Prostate gland (tissue), 2 donors: ENCODE data around the gene TTC16. TPM values are rescaled to one million over a fixed set of nuclear protein-coding genes. Genes with fewer than 3 reads are reported as not detected.

Source experiments
- DNase-seq: peaks from one replicate; pipeline ENCODE4 v3.0.0-alpha.2; 2019; ENCODE audit warnings: low spot score
- H3K27ac ChIP-seq, 2 donors: fragments of 200-600 bp; sonication (generic); 2 replicates each; pipeline ENCODE4 v1.5.1; 2017 to 2019
- H3K27me3 ChIP-seq: fragments of 200-600 bp; sonication (generic); replicated peaks from 2 replicates; pipeline ENCODE4 v1.5.1; 2019; ENCODE audit not compliant: insufficient read depth
- H3K36me3 ChIP-seq, 2 donors: fragments of 200-600 bp; sonication (generic); 1 replicate in 1 of 2; 2 replicates in 1 of 2; pipeline versions ENCODE4 v1.5.1 to v1.8.1; 2017 to 2019
- H3K4me1 ChIP-seq: fragments of 200-600 bp; sonication (generic); replicated peaks from 2 replicates; pipeline ENCODE4 v1.5.1; 2019
- H3K4me3 ChIP-seq, 2 donors: fragments of 200-600 bp; sonication (generic); 2 replicates each; pipeline ENCODE4 v1.5.1; 2017 to 2019
- H3K9me3 ChIP-seq: fragments of 200-600 bp; sonication (generic); 2 replicates; pipeline ENCODE4 v1.5.1; 2017
- CTCF ChIP-seq, 4 experiments: fragments of 200-600 bp in 2 of 4; fragments of 450-650 bp in 2 of 4; sonication (generic) in 2 of 4; IDR thresholded peaks; 1 replicate in 3 of 4; 2 replicates in 1 of 4; pipeline ENCODE4 v1.5.1; 2016 to 2019; ENCODE audit warnings: antibody characterized with exemption in 4 of 4, mild to moderate bottlenecking in 2 of 4, moderate library complexity in 2 of 4
- POLR2A ChIP-seq: fragments of 450-650 bp; IDR thresholded peaks from one replicate; pipeline ENCODE4 v1.6.1; 2016; ENCODE audit warnings: antibody characterized with exemption, mild to moderate bottlenecking
- POLR2AphosphoS5 ChIP-seq: sonication (generic); formaldehyde crosslinking; IDR thresholded peaks from one replicate; pipeline ENCODE4 v1.6.1; 2017; ENCODE audit warnings: antibody characterized with exemption
- WGBS: methylation state at CpG from one replicate; pipeline ENCODE4 v1.1.5; 2018; 5-methylcytosine and 5-hydroxymethylcytosine counted together
- intact Hi-C: fragments of 100-400 bp; cut with DNase I; formaldehyde crosslinking; loops from one replicate; pipeline ENCODE4 v1.14.2; 2022
- total RNA-seq, 2 donors: library from RNA; depleted of rRNA; stranded (reverse); fragments of >200 nt; gene quantifications; one replicate each; pipeline ENCODE4 v1.1.0, GENCODE V29; 2016

The TTC16 gene
- total RNA-seq, 2 donors from 2014 or later, result 3.4 TPM; not detected in 1

DNA sequence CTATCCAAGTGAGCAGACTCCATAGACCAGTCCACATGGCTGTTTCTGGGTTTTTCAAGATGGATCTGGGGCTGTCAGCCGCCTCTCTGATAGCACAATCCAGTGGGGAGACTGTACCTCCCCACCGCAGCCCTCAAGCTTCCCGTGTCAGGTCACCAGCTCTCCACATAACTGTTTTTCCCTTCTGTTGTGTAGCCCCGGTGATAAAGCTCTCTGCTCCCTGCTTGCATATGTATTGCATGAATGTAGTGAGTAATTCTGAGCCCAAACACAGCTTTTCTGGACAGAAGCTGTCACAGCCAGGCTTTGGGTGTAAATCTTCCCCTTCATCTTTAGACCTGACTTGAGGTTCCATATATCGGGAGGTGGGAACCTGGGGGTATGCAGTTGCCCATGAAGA, 32.2 kb upstream of the TTC16 start:
- WGBS, result 96% methylated on average over 5 of the region's 5 CpGs
- intact Hi-C loops, result no loop called here
- TF ChIP-seq CTCF (IDR thresholded peaks at IDR 0.05), result no peak
- TF ChIP-seq POLR2A, result no peak
- TF ChIP-seq POLR2AphosphoS5, result no peak
- no peak for DNase-seq
- no peaks in the 10 kb centered on the region for H3K4me1 ChIP-seq
- H3K27ac ChIP-seq, result no peak overlapping the region
- H3K4me3 ChIP-seq, result no peak overlapping the region
- no peaks in the 10 kb centered on the region for H3K27me3 ChIP-seq
- H3K9me3 ChIP-seq, result no peaks in the 10 kb centered on the region
- peaks cover 0 to 8% of the 10 kb centered on the region in 2 donors for H3K36me3 ChIP-seq

GRCh38 chr9:127684576-127684975, 31.3 kb upstream of the TTC16 start:
- Histone ChIP-seq H3K4me3 (no peak overlapping the region), H3K27ac (no peak overlapping the region), H3K9me3 (no peaks in the 10 kb centered on the region), H3K4me1 (no peaks in the 10 kb centered on the region), H3K27me3 (no peaks in the 10 kb centered on the region), H3K36me3 (peaks cover 0 to 8% of the 10 kb centered on the region in 2 donors)
- TF ChIP-seq CTCF (IDR thresholded peaks at IDR 0.05) (no peak), POLR2AphosphoS5 (no peak), POLR2A (no peak)
- intact Hi-C loops, result no loop called here
- 85% methylated on average over 4 of the region's 4 CpGs for WGBS
- DNase-seq, result no peak

DNA sequence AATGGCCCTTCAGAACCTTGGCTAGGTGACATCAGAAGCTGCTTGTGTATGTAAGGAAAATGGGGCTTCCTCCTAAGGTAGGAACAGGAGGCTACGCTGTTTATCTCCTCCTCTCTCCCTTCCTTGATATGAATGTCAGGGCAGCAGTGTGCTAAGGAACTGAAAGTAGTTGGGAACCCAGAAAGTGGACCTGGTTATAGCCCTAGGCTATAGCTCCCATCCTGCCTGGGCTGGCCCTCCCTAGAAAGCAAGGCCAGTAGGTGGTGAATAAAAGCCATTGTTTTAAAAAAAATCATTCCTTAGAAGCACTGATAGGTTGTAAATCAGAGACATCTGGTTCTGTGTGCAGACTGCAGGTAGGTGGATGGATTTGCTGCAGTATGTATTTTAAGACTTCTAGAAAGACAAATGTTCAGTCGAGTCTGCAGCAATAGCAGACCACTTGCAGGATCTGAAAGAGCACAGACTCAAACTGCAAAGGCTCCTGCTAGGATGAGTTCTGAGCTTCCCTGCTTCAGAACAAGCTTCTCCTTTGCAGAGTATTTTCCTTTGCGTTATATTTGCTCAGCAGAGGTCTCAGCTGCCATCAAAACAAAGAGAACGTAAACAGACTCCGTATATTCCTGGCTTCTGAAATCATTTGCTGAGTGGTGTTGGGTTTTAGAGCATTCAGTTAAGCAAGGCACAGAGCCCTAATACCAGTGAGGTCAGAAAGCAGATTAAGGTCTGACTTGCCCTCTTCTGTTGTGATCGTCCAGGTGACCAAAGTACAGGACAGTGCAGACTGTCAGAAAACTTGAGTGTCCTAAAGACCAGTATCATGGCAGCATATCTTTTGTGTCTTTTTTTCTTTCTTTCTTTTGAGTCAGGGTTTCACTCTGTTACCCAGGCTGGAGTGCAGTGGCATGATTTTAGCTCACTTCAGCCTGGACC, 29.2 kb upstream of the TTC16 start:
- Histone ChIP-seq H3K4me3 (no peak overlapping the region), H3K9me3 (no peaks in the 10 kb centered on the region), H3K36me3 (peaks cover 0 to 8% of the 10 kb centered on the region in 2 donors), H3K27ac (no peak overlapping the region), H3K27me3 (no peaks in the 10 kb centered on the region), H3K4me1 (no peaks in the 10 kb centered on the region)
- DNase-seq, result no peak
- intact Hi-C loops, result no loop called here
- 41% methylated on average over 6 of the region's 6 CpGs for WGBS
- TF ChIP-seq POLR2AphosphoS5 (no peak), CTCF (IDR thresholded peaks at IDR 0.05) (no peak), POLR2A (no peak)

- no peaks in the 10 kb centered on the region for H3K36me3 ChIP-seq
- WGBS, result 90% methylated on average over 13 of the region's 13 CpGs
Measured at GRCh38 chr9:127689329-127690000, 26.4 kb upstream of the TTC16 start.

More at GRCh38 chr9:127689329-127690000, 26.4 kb upstream of the TTC16 start:
- Histone ChIP-seq H3K4me1 (no peaks in the 10 kb centered on the region), H3K4me3 (no peak overlapping the region), H3K9me3 (no peaks in the 10 kb centered on the region), H3K27ac (no peak overlapping the region), H3K27me3 (no peaks in the 10 kb centered on the region)
- TF ChIP-seq POLR2A (no peak), CTCF (IDR thresholded peaks at IDR 0.05) (no peak), POLR2AphosphoS5 (no peak)
- intact Hi-C loops, result no loop called here
- no peak for DNase-seq
